Measurements from ENCODE around the gene SCN2B.
A peak's percentile ranks its signal among the peaks of the same experiment; 100 is the strongest.
"Not testable (repeated sequence)": the region's sequence is repeated elsewhere in the genome, so short reads cannot be mapped to it uniquely, and the experiment has no call there.

Gene SCN2B

DNA sequence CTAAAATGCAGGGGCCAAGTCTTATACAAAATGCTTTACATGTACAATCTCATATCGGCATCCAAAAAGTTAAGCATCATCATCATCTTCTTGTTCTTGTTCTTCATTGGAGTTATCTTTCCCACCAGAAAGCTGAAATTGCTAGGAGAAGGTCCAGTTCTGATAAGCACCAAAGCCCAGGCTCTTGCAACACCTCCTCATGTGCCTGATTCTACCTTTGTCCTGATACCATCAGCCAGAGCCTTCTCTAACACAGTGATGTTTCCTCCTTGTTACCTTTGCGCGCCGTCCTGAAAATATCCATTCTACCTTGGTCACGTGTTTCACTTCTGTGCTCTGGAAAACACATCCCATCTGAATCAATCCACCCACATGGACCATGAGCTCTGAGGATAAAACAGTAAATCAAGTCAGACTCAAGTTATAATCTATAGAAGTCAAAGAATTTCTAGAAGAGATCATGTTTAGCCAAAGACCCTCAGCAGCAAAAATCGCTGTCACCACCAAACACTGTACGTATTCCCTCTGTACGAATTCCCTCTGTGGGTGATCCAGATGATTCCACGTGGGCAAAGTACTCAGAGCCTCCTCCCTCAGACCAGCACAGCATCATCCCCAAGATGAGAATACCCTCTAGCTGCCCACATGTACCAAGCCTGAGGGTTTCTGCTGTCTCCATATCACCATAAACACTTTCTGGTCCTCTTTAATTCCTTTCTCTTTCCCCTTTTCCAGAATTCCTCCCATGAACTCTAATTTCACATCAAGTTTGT, 29.4 kb upstream of the SCN2B start:
- no peak for DNase-seq

DNA sequence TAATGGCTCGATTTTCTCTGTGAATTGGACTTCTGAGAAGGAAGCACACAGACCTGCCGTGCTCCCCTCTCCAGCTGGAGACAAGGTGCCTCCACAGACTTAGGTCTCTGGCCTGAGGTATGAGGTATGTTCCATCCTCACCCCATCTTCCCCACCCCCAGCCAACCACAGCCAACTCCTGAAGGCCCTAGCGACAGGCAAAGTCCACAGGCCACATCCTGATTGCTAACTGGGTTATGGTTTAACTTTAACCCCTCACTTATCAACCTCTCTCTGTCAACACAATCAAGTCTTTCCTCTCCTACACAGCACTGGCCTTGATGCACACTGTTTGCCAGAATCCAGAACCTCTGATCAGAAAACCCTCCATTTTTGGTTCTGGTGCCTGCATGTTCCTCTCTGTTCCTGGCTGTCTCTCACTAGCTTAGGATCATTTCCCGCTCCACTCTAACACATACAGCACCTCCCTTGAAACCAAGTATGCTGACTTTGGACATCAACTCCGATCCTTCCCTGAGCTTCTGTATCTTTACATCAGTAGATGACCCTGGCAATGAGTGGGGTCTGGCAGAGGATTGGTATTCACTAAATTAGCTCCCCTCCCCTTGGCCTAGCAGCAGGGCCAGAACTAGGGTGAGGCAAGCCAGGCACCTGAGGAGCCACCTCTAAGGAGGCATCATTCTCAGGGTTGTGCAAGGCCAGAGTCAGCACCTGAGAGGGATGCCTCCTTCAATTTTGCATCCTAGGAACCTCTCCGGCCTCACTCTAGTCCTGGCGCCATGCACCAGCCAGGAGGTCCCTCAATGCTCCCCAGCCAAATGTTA, 26.4 kb upstream of the SCN2B start:
- DNase-seq, result peak in 1 of 4 experiments; percentile 5

DNA sequence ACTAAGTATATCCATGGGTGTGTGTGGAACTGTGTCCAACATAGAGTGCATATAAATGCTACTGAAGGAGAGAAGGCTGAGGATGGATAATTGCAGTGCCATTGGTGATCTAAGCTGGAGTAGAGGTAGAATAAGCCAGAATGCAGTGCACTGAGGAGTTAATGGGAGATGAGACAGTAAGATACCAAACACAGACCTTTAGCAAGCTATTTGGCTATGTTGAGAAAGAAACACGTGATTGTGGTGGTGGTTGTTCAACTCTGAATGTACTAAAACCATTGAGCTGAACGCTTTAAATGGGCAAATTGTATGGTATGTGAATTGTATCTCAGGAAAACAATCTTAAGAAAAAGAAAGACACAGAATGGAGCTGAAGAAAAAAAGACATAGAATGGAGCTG, 25.5 kb upstream of the SCN2B start:
- DNase-seq, result no peak

DNA sequence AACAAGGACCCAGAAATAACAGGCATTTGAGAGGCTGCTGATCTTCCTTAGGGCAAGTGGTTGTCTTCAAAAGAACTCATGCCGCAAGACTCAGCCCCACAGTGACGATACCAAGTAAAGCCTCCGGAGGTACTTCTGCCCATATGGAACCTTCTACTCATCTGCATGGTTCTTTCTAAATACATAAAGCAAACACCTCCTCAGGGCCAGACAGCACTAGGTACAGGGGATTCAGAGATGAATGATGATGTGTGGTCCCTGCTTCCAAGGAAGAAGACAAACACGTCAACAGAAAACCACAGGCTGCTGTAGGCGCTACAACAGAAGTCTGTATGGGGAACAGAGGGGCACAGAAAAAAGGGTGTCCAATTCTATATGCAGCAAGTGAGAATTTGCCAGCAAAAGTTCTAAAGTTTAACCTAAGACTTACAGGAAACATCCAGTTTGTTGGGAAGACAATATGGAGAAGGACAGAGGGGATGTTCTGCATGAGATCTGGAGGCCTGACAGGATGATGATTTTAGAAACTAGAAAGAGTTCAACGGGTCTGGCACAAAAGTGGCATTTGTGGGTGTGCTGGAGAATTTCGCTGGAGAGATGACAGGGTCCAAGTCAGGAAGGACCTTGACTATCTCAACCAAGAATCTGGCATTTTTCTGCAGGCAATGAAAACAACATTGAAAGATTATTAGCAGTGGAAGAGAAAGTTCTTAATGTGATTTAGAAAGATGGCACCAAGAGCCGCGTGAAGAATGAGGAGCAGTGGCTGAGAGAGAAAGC, 24.7 kb upstream of the SCN2B start:
- DNase-seq, result no peak

DNA sequence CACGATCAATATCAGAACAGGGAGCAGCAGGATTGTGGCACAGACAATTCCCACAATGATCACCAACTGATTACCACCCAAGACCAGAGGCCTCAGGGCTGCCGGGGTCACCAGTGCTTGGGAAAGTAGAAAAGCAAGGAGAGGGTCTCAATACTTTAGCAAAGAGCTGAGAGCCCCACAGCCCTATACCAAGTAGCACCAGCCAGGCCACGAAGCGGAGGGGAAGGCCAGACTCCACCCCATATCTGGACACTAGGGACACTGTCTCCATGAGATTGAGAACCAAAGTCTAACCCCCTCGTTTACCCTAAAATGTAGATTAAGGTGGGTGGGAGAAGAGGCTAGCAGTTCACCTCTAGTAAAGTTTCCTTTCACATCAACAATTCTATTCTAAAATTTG, 24.1 kb upstream of the SCN2B start:
- DNase-seq, result no peak

DNA sequence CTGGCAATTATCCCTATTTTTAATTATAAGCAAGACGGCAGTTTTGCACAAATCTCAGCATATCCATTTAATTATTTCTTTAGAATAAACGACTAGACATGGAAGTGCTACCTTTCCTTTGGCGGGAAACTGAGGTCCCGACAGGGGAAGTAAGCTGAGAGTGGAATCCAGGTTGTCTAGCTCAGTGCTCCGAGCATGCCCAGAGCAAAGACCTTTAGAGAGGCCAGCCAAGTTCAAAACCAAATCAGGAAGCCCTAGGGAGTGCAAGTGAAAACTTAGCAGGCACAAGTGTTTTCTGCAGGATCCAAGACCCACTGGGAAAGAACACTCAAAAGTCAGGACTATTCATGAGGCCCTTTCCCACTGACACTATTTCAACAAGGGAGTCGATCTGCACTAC, 22.7 kb upstream of the SCN2B start:
- no peak for DNase-seq

DNA sequence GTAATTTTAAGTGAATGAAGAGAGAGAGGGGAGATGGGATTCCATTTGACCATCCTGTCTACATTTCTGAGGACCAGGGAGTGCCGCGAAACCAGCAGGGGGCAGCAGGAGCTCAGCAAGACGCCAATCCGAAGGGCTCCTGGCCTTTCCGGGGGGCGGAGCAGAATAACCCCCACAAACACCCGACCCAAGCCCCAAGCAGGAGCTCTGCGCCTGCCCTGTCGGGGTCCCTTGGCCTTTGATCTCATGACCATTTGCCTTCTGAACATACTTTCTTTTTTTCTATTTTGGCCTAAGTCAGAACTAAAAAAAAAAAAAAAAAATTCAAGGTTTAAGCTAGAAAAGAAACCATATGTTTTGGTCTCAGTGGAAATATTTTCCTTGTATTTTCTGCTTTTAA, 21.9 kb upstream of the SCN2B start:
- peak; percentile 49 to 76 (median 64) for DNase-seq

DNA sequence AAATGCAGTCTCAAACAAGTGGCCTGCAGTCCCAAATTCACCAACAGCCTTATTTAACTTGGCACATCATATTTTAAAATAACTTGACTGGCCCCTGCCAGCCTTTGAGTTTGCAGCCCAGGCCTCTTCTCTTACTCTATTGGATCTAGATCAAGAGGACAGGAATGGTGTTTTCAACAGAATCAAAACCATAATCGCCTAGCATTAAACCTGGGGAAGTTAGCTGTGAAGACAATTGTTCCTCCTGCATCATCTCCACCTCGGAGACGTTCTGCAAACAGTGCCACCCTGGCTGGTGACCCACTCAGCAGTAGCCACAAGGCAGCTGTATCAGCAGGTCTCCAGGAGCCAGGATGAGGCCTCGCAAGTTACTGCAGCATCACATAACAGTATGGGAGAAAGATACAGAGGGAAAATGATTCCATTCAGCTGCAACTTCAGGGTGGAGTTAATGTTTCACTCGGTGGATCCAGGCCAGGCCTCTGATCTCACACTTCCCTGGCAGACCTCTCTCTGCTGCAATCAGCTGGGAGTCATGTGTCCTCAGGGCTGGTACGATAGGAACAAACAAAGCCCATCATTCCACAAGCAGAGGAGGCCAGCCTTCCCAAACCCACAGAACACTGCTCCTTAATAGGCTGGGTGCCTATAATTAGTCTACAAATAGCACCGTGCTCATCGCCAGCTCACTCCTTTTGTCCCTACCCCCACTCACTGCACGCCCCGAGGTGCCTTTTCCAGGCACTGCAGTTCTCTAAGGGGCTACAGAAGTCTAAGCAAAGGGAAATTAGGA, 18.6 kb upstream of the SCN2B start:
- DNase-seq, result no peak

DNA sequence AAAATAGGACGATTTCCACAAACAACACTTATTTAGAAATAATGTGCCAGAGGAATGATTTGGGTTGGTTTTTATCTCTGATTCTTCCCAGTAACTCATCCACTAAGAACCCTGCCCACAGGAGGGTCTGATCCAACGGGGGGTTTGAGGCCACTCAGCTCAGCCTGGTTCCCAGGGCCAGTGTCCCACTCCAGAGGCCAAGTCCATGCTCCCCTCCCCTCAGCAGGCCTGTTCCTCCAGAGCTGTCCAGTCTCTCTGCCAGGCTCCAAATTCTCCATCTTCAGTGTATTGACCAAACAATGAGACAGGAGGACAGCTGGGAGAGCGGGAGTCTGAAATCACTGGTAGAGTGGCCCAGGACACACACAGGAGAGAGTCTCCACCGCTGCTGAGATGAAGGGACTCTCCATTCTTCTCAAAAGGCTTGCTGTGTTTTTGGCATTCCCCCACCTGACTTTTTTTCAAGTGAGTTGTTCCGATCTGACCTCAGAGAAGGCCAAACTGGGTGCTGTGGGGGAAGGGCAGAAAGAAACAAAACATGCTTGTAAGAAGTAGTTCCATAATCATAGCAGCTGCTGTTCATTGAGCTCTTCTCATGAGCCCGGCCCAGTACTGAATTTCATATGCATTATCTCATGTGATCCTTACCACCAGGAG, 17.6 kb upstream of the SCN2B start:
- no peak for DNase-seq

DNA sequence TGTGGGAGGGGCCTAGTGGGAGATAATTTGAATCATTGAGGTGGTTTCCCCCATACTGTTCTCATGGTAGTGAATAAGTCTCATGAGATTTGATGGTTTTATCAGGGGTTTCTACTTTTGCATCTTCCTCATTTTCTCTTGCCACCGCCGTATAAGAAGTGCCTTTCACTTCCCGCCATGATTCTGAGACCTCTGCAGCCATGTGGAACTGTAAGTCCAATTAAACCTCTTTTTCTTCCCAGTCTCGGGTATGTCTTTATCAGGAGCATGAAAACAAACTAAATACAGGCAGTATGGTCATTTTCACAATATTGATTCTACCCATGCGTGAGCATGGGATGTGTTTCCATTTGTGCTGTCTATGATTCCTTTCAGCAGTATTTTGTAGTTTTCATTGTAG, 16.4 kb upstream of the SCN2B start:
- not testable (repeated sequence) for DNase-seq

DNA sequence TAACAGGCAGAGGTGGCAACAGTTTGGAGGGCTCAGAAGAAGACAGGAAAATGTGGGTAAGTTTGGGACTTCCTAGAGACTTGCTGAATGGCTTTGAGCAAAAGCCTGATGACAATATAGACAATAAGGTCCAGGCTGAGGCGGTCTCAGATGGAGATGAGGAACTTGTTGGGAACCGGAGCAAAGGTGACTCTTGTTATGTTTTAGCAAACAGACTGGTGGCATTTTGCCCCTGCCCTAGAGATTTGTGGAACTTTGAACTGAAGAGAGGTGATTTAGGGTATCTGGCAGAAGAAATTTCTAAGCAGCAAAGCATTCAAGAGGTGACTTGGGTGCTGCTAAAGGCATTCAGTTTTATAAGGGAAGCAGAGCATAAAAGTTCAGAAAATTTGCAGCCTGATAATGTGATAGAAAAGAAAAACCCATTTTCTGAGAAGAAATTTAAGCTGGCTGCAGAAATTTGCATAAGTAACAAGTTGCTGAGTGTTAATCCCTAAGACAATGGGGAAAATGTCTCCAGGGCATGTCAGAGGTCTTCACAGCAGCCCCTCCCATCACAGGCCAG, 14.6 kb upstream of the SCN2B start:
- not testable (repeated sequence) for DNase-seq

DNA sequence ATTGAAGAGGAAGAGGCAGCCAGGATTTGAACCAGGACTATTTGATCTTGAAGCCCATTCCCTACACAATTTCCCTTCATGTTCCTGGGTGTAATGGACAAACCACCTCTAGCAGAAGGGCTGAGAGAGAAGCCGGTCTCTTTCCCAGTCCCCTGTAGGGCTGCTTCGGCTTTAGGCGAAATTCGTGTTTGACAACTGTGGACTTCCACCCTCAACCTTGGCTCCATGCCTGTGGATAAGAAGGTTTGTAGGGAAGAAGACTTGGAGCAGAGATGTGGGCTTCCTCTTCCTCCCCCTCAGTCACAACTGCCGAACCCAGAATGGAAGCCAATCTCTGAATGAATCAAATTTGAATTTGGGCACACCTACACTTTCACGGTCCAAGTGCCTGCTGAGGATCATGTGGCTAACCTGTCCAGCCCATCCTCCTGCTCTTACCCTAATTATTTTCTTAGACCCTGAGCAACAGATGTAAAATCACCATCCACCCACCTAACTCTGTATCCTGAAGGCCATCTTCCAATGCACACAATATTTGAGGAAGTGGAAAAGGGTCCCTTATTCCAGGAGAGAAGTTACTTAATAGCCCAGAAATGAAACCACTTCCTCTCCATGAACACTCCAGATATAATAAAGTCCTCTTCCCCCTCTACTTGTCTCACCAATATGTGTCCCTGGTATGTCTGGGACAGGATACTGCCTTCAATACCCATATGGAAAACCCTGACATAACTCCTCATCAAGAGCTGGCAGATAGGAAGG, 10.1 kb upstream of the SCN2B start:
- DNase-seq, result no peak

DNA sequence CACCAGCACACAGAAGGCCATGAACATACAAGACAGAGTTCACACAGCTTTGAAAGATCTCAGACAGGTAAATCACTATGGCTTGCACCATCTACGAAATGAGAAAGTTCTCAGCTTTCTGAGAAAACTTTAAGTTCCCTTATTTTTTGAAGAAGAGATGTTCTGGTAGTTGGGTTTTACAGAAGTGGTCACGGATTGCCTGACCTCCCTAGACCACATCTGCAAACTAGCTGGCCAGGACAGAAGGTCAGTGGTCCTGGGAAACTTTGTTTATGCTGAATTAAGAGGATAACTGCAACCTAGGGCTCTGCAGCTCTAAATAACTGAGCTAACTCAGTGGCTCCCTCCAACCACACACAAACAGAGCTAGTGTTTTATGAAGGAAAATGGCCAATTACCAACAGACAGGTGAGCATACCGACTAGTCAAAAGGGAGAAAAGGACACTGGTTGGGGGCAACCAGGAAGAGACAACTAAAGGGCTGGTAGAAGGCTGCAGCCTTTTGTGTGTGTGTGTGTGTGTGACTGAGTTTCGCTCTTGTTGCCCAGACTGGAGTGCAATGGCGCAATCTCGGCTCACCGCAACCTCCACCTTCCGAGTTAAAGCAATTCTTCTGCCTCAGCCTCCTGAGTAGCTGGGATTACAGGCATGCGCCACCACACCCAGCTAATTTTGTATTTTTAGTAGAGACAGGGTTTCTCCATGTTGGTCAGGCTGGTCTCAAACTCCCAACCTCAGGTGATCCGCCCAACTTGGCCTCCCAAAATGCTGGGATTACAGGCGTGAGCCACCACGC, 8.5 kb upstream of the SCN2B start:
- no peak for DNase-seq

DNA sequence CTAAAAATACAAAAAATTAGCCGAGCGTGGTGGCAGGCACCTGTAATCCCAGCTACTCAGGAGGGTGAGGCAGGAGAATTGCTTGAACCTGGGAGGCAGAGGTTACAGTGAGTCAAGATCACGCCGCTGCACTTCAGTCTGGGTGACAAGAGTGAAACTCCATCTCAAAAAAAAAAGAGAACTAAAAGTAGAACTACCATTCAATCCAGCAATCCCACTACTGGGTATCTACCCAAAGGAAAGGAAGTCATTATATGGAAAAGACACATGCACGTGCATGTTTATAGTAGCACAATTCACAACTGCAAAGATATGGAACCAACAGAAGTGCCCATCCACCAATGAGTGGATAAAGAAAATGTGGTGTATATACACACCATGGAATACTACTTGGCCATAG, 7.3 kb upstream of the SCN2B start:
- not testable (repeated sequence) for DNase-seq

DNA sequence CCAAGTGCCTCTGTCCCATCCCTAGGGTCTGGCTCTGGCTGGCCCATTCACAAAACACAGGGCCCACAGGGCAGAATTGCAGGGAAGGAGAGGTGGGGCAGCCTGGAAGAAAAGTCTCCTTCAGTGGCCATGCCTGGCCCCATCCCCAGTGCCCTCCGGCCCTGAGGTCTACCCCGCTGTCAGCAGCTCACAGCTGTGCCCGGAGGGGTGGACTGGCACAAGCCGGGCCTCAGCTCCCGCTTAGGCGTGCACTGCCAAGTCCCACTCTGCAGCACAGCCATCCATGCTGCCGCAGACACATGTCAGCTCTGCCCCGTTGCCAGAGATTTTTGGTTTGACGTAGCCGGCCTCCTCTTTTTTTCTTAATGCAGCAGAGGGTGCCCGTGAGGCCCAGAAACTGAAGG, 3.9 kb upstream of the SCN2B start:
- DNase-seq, result no peak

DNA sequence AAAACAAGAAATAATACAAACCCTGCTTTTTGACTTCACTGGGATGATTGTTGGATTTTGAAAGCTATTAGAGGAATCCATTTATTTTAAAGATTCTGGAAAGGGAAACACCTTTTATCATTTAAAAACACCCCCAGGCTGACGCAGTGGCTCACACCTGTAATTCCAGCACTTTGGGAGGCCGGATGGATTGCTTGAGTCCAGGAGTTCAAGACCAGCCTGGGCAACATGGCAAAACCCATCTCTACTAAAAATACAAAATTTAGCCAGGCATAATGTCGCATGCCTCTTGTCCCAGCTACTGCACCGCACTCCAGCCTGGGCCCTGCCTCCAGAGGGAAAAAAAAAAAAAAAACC, 317 bp upstream of the SCN2B start:
- DNase-seq, result no peak

DNA sequence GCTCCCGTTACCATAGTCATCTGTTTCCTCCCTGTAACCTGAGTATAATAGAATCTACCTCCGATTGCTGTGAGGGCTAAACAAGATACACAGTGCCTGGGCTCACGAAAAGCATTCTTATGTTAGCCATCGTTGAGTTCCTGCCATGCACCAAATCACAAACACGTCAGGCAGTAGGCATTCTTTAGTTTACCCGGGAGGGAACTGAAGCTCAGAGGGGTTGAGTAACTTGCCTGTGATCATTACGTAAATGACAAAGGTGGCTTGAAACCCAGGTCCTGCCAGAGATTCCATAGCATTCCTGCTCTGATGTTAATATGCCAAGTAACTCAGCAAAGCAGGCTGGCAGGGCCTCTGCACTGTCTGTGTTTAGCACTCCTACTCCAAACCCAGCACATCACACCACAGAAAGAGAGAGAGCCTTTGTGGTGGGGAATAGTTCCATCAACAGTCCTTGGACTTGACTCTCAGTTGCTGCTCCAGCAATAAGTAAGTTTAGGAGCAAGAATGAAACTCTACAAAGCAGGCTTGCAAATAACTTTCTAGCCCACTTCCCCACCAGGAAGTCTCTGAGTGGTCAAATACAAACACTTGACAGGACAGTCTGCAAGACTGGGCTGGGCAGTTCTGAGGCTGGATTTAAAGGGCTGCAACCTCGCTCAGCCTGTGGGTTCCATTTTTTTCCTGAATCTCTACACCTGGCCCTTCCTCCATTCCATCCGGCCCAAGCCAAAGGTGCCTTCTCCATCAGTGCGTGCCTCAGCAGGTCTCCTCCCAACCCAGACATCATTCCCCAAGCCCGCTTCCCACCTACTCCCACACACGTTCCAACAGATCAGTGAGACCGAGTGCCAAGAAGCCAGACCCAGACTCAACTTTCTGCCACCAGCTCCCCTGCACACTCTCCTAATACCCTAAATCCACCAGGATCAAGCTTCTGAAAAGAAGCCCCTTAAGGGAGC, 1.1 kb downstream of the SCN2B start:
- DNase-seq, result no peak

DNA sequence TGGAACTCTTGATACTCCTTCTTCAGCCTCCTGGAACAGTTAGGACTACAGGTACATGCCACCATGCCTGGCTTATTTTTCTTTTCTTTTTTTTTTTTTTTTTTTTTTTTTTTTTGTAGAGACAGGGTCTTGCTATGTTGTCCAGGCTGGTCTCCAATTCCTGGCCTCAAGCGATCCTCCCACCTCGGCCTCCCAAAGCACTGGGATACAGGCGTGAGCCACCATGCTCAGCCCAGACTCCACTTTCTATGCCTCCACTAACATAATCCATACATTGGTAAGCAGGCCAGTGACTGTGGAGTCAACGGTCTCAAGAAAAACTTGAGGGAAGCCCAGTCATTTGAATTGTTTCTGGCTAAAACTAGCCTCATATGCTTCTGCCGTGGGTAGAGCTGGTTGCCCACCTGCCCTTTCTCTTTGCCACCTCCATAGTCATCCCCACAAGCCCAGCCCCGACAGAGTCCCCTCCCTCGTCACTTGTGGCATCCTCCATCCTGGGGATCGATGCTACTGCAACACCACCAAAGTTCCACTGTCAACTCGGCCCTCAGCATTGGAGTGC, 2.4 kb downstream of the SCN2B start:
- DNase-seq, result no peak

DNA sequence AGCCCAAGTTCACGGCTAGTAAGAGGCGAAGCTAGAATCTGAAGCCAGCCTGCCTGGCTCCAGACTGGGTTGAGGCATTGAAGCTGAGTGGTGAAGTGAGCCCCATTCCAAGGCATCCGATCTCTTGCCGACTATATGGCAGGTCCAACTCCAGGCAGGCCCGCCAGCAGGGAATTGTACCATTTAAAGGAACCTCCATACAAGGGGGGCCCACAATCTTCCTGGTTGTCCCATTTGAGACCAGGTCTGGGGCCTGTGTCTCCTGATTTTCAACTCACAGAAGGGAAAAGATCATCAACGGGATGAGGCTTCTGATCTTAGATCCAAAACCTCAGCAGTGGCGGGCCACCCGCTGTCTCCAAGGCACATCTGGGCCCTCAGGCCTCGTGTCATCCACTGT, 4.1 kb downstream of the SCN2B start:
- DNase-seq, result no peak

All from activated naive CD4-positive, alpha-beta T cell (primary cell).